Femur (tissue), 1 donor: Measurements from ENCODE around the gene KCTD18.
A peak's percentile ranks its signal among the peaks of the same experiment; 100 is the strongest.

Experiments used
- DNase-seq: peaks from one replicate; pipeline ENCODE4 v3.0.0-alpha.2; 2017

Gene KCTD18

GRCh38 chr2:200509612-200510433 lies at the start of gene KCTD18:
Gene KCTD18, minus strand, starts transcription at chr2:200510068. Its CDS starts 3,052 bp downstream, at chr2:200507016.
- peak; percentile 95 for DNase-seq

GRCh38 chr2:200540793-200541192 lies 30.9 kb upstream of the KCTD18 start:
- no peak for DNase-seq

GRCh38 chr2:200538139-200538538 lies 28.3 kb upstream of the KCTD18 start:
- DNase-seq: no peak

- DNase-seq: no peak
Measured at GRCh38 chr2:200534572-200534971, 24.7 kb upstream of the KCTD18 start.

- no peak for DNase-seq
Measured at GRCh38 chr2:200533754-200534153, 23.9 kb upstream of the KCTD18 start.

GRCh38 chr2:200528228-200528627 lies 18.4 kb upstream of the KCTD18 start:
- DNase-seq: no peak

- peak; percentile 97 for DNase-seq
Measured at GRCh38 chr2:200525882-200526651, 16.2 kb upstream of the KCTD18 start, which contains the start of gene SGO2. Gene SGO2, plus strand, starts transcription at chr2:200526207. Its CDS starts 6,769 bp downstream, at chr2:200532976.

GRCh38 chr2:200525551-200525881 lies 15.6 kb upstream of the KCTD18 start:
- DNase-seq: no peak

GRCh38 chr2:200525066-200525465 lies 15.2 kb upstream of the KCTD18 start:
- no peak for DNase-seq

- DNase-seq: no peak
Measured at GRCh38 chr2:200523604-200524003, 13.7 kb upstream of the KCTD18 start.

- no peak for DNase-seq
Measured at GRCh38 chr2:200523158-200523557, 13.3 kb upstream of the KCTD18 start.

- no peak for DNase-seq
Measured at GRCh38 chr2:200515155-200515554, 5.3 kb upstream of the KCTD18 start.

- DNase-seq: peak; percentile 26
Measured at GRCh38 chr2:200509235-200509611, 645 bp downstream of the KCTD18 start.

- no peak for DNase-seq
Measured at GRCh38 chr2:200507179-200507578, 2.7 kb downstream of the KCTD18 start.

GRCh38 chr2:200506679-200507078 lies 3.2 kb downstream of the KCTD18 start:
- DNase-seq: no peak

GRCh38 chr2:200502196-200502595 lies 7.7 kb downstream of the KCTD18 start:
- DNase-seq: no peak

- DNase-seq: no peak
Measured at GRCh38 chr2:200498402-200499162, 11.3 kb downstream of the KCTD18 start.

GRCh38 chr2:200496696-200497095 lies 13.2 kb downstream of the KCTD18 start:
- DNase-seq: no peak

- no peak for DNase-seq
Measured at GRCh38 chr2:200494048-200494447, 15.8 kb downstream of the KCTD18 start.

GRCh38 chr2:200492656-200493055 lies 17.2 kb downstream of the KCTD18 start:
- DNase-seq: no peak

- no peak for DNase-seq
Measured at GRCh38 chr2:200490001-200490400, 19.9 kb downstream of the KCTD18 start.

GRCh38 chr2:200488169-200488568 lies 21.7 kb downstream of the KCTD18 start:
- DNase-seq: no peak

- no peak for DNase-seq
Measured at GRCh38 chr2:200486529-200486928, 23.3 kb downstream of the KCTD18 start.
